Chondrocyte (in vitro differentiated cells): Measurements from ENCODE around the gene PCDHGB4. TPM values are rescaled to one million over a fixed set of nuclear protein-coding genes. Genes with fewer than 3 reads are reported as not detected.
"Not testable (repeated sequence)": the region's sequence is repeated elsewhere in the genome, so short reads cannot be mapped to it uniquely, and the experiment has no call there.

Experiments used
- DNase-seq: peaks from one replicate; pipeline ENCODE4 v3.0.0; 2021; ENCODE audit warnings: mixed read lengths, low spot score
- H3K27ac Mint-ChIP-seq: one replicate; pipeline ENCODE4 v1.8.0; 2021; ENCODE audit warnings: mild to moderate bottlenecking, moderate library complexity, mixed read lengths; ENCODE audit not compliant: unreplicated experiment
- H3K27me3 Mint-ChIP-seq: 2 replicates; pipeline ENCODE4 v1.8.0; 2021; ENCODE audit warnings: low read depth, mixed read lengths
- H3K36me3 Mint-ChIP-seq: 2 replicates; pipeline ENCODE4 v1.8.0; 2021; ENCODE audit warnings: low read depth, mixed read lengths
- H3K4me1 Mint-ChIP-seq: 2 replicates; pipeline ENCODE4 v1.8.0; 2021; ENCODE audit warnings: low read depth, mild to moderate bottlenecking, mixed read lengths
- H3K4me3 Mint-ChIP-seq: one replicate; pipeline ENCODE4 v1.8.0; 2021; ENCODE audit warnings: mild to moderate bottlenecking, moderate library complexity, mixed read lengths; ENCODE audit not compliant: unreplicated experiment
- H3K9me3 Mint-ChIP-seq: 2 replicates; pipeline ENCODE4 v1.8.0; 2021; ENCODE audit warnings: low read depth, mixed read lengths
- CTCF ChIP-seq: fragments of 200-600 bp; sonication (generic); IDR thresholded peaks from 2 replicates; pipeline ENCODE4 v1.5.0; 2021; ENCODE audit warnings: antibody characterized with exemption, mild to moderate bottlenecking, moderate library complexity
- total RNA-seq: library from RNA; stranded (reverse); gene quantifications from 3 replicates; pipeline ENCODE4 v1.2.1, GENCODE V29; 2021

PCDHGB4 gene
- total RNA-seq, 1 donor from 2014 or later, result 14.2 TPM

- no peak for TF ChIP-seq CTCF
- Mint-ChIP-seq H3K27me3 (no peaks in the 10 kb centered on the region), H3K4me3 (no peak overlapping the region), H3K36me3 (peaks cover 12% of the 10 kb centered on the region), H3K9me3 (peaks cover 38% of the 10 kb centered on the region), H3K4me1 (peaks cover 2% of the 10 kb centered on the region), H3K27ac (no peak overlapping the region)
- no peak for DNase-seq
Measured at GRCh38 chr5:141393267-141393666, 5.8 kb downstream of the PCDHGB4 start.

- H3K27ac Mint-ChIP-seq, H3K36me3 Mint-ChIP-seq, DNase-seq: not testable (repeated sequence)
Measured at GRCh38 chr5:141394401-141395187, 7.1 kb downstream of the PCDHGB4 start.

GRCh38 chr5:141397756-141398551 is 10.5 kb downstream of the PCDHGB4 start, which contains the start of gene PCDHGB5:
TSS of gene PCDHGB5 (plus strand) at chr5:141397947. CDS start at chr5:141398128, 181 bp downstream.
- H3K27me3 Mint-ChIP-seq, DNase-seq, H3K4me3 Mint-ChIP-seq, H3K27ac Mint-ChIP-seq, H3K4me1 Mint-ChIP-seq: not testable (repeated sequence)
- H3K36me3 Mint-ChIP-seq, result peaks cover 12% of the 10 kb centered on the region
- H3K9me3 Mint-ChIP-seq, result peaks cover 28% of the 10 kb centered on the region

More at GRCh38 chr5:141394401-141395187, 7.1 kb downstream of the PCDHGB4 start:
- H3K4me3 Mint-ChIP-seq, H3K27me3 Mint-ChIP-seq, H3K4me1 Mint-ChIP-seq: not testable (repeated sequence)
- H3K9me3 Mint-ChIP-seq, result peaks cover 41% of the 10 kb centered on the region

- Mint-ChIP-seq H3K36me3 (peaks cover 13% of the 10 kb centered on the region), H3K4me1 (no peaks in the 10 kb centered on the region)
Measured at GRCh38 chr5:141398608-141399007, 11.1 kb downstream of the PCDHGB4 start.

GRCh38 chr5:141399555-141400258 is 12.2 kb downstream of the PCDHGB4 start:
- Mint-ChIP-seq H3K27me3 (no peaks in the 10 kb centered on the region), H3K9me3 (peaks cover 30% of the 10 kb centered on the region), H3K4me3 (no peak overlapping the region), H3K27ac (no peak overlapping the region), H3K36me3 (peaks cover 15% of the 10 kb centered on the region), H3K4me1 (no peaks in the 10 kb centered on the region)
- no peak for TF ChIP-seq CTCF
- DNase-seq, result peak; percentile 82

More at GRCh38 chr5:141398608-141399007, 11.1 kb downstream of the PCDHGB4 start:
- no peak for DNase-seq
- peaks cover 29% of the 10 kb centered on the region for H3K9me3 Mint-ChIP-seq
- TF ChIP-seq CTCF, result no peak
- no peaks in the 10 kb centered on the region for H3K27me3 Mint-ChIP-seq
- no peak overlapping the region for H3K4me3 Mint-ChIP-seq
- H3K27ac Mint-ChIP-seq, result no peak overlapping the region
